WERI-Rb-1 (cell line): ENCODE results near the gene RBMXL2.

Source experiments
- DNase-seq: peaks from one replicate; pipeline ENCODE4 v3.0.0-alpha.2; 2020
- H3K27ac ChIP-seq: fragments of 250-450 bp; sonication (Bioruptor Pico); 2 replicates; pipeline ENCODE4 v1.5.1; 2020; ENCODE audit warnings: mild to moderate bottlenecking, moderate library complexity
- H3K27me3 ChIP-seq: fragments of 250-450 bp; sonication (Bioruptor Pico); 2 replicates; pipeline ENCODE4 v1.5.1; 2021; ENCODE audit warnings: mild to moderate bottlenecking, low read depth, moderate library complexity; ENCODE audit not compliant: insufficient read depth, severe bottlenecking
- H3K36me3 ChIP-seq: fragments of 250-450 bp; sonication (Bioruptor Pico); 2 replicates; pipeline ENCODE4 v1.5.1; 2020; ENCODE audit warnings: mild to moderate bottlenecking, moderate library complexity
- H3K4me3 ChIP-seq: 2 replicates; pipeline ENCODE4 v1.5.1; 2011; ENCODE audit warnings: low read depth, mild to moderate bottlenecking, control low read depth, low read length
- H3K9me3 ChIP-seq: fragments of 250-450 bp; sonication (Bioruptor Pico); 2 replicates; pipeline ENCODE4 v1.5.1; 2021; ENCODE audit warnings: mild to moderate bottlenecking, moderate library complexity; ENCODE audit not compliant: severe bottlenecking
- CTCF ChIP-seq: IDR thresholded peaks from 2 replicates; pipeline ENCODE4 v1.5.1; 2011; ENCODE audit warnings: low read depth, mild to moderate bottlenecking, control low read depth, inconsistent platforms, low read length

The RBMXL2 gene

GRCh38 chr11:7088921-7089320, at the start of gene RBMXL2:
Gene RBMXL2, plus strand, starts transcription at chr11:7088998. Its CDS starts 123 bp downstream, at chr11:7089121.
- H3K27ac ChIP-seq = no peak within 1 kb of the TSS
- H3K9me3 ChIP-seq = no peaks in the 10 kb centered on the region
- no peak for DNase-seq
- H3K36me3 ChIP-seq = no peaks in the 10 kb centered on the region
- no peak within 1 kb of the TSS for H3K4me3 ChIP-seq
- no peak for TF ChIP-seq CTCF
- peaks cover 48% of the 10 kb centered on the region for H3K27me3 ChIP-seq

GRCh38 chr11:7046474-7047175, 42.2 kb upstream of the RBMXL2 start:
- no peak for DNase-seq
- Histone ChIP-seq H3K4me3 (no peak overlapping the region), H3K36me3 (no peaks in the 10 kb centered on the region), H3K27me3 (no peaks in the 10 kb centered on the region), H3K27ac (no peak overlapping the region), H3K9me3 (no peaks in the 10 kb centered on the region)
- TF ChIP-seq CTCF = no peak

GRCh38 chr11:7050191-7050590, 38.6 kb upstream of the RBMXL2 start:
- Histone ChIP-seq H3K27ac (no peak overlapping the region), H3K27me3 (no peaks in the 10 kb centered on the region), H3K36me3 (no peaks in the 10 kb centered on the region), H3K9me3 (no peaks in the 10 kb centered on the region), H3K4me3 (no peak overlapping the region)
- DNase-seq = no peak
- no peak for TF ChIP-seq CTCF

GRCh38 chr11:7056828-7057513, 31.8 kb upstream of the RBMXL2 start:
- DNase-seq = no peak
- Histone ChIP-seq H3K4me3 (no peak overlapping the region), H3K27ac (no peak overlapping the region), H3K9me3 (no peaks in the 10 kb centered on the region), H3K36me3 (no peaks in the 10 kb centered on the region), H3K27me3 (no peaks in the 10 kb centered on the region)
- no peak for TF ChIP-seq CTCF

- Histone ChIP-seq H3K27ac (no peak overlapping the region), H3K27me3 (no peaks in the 10 kb centered on the region), H3K9me3 (no peaks in the 10 kb centered on the region), H3K4me3 (no peak overlapping the region), H3K36me3 (no peaks in the 10 kb centered on the region)
- DNase-seq = no peak
- TF ChIP-seq CTCF = no peak
Observed at GRCh38 chr11:7057641-7058040, 31.2 kb upstream of the RBMXL2 start.

- H3K36me3 ChIP-seq = no peaks in the 10 kb centered on the region
- H3K9me3 ChIP-seq = no peaks in the 10 kb centered on the region
- no peak overlapping the region for H3K27ac ChIP-seq
- no peak for DNase-seq
- H3K27me3 ChIP-seq = no peaks in the 10 kb centered on the region
- no peak overlapping the region for H3K4me3 ChIP-seq
- TF ChIP-seq CTCF = no peak
Observed at GRCh38 chr11:7060868-7061267, 27.9 kb upstream of the RBMXL2 start.
